Psoas muscle (tissue), 8 donors: ENCODE data around the gene AGFG2. TPM values are rescaled to one million over a fixed set of nuclear protein-coding genes. Genes with fewer than 3 reads are reported as not detected.

Experiments
- ATAC-seq, 4 donors: fragments of 200-7000 bp; cut with Tn5 transposase; one replicate each; pipeline ENCODE4 v1.9.1; 2020; ENCODE audit warnings: moderate library complexity in 3 of 4, mild to moderate bottlenecking in 2 of 4
- DNase-seq, 2 donors: peaks; one replicate each; pipeline ENCODE4 v3.0.0-alpha.2; 2020
- H3K27ac ChIP-seq: fragments of 200-600 bp; one replicate; pipeline ENCODE4 v1.8.0; 2022
- H3K27me3 ChIP-seq, 3 donors: fragments of 200-600 bp in 1 of 3; one replicate each; pipeline versions ENCODE4 v1.6.1 to v1.8.0; 2013 to 2022; ENCODE audit warnings: low read length in 2 of 3, mild to moderate bottlenecking in 2 of 3, moderate library complexity in 1 of 3; ENCODE audit not compliant: insufficient read depth in 3 of 3
- H3K36me3 ChIP-seq, 2 donors: fragments of 200-600 bp in 1 of 2; one replicate each; pipeline versions ENCODE4 v1.6.1 to v1.8.0; 2013 to 2022; ENCODE audit warnings: low read depth in 1 of 2, mild to moderate bottlenecking in 1 of 2, moderate library complexity in 1 of 2; ENCODE audit not compliant: insufficient read depth in 1 of 2
- H3K4me1 ChIP-seq: fragments of 200-600 bp; one replicate; pipeline ENCODE4 v1.8.0; 2022
- H3K4me3 ChIP-seq: fragments of 200-600 bp; one replicate; pipeline ENCODE4 v1.8.0; 2022; ENCODE audit warnings: mild to moderate bottlenecking
- H3K9me3 ChIP-seq: fragments of 200-600 bp; one replicate; pipeline ENCODE4 v1.8.0; 2022
- WGBS, 3 donors: extraction: QIAGEN DNeasy Blood & Tissue Kit; methylation state at CpG; one replicate each; pipeline versions ENCODE4 v1.1.6 to v1.1.7; 2013; 5-methylcytosine and 5-hydroxymethylcytosine counted together
- intact Hi-C, 2 donors: fragments of 100-400 bp; cut with DNase I; formaldehyde crosslinking; loops; one replicate each; pipeline versions ENCODE4 v1.11.0 to v1.14.2; 2022
- polyA plus RNA-seq, 3 donors: library from polyadenylated mRNA; stranded (reverse); fragments of 200-250 nt; gene quantifications; one replicate each; pipeline ENCODE4 v1.2.3, GENCODE V29; 2013
- total RNA-seq, 4 donors: library from RNA; stranded (reverse); fragmentation: NEBNext Ultra II Directional in 2 of 4; extraction: Animal tissue kit (Norgen Biotek cat#: 25700) in 2 of 4; gene quantifications; one replicate each; pipeline versions ENCODE4 v1.2.1 to v1.2.4, GENCODE V29; 2021 to 2023
- TF ChIP-seq, protein P1 (sequence below): fragments of 200-600 bp; IDR thresholded peaks from one replicate; pipeline ENCODE4 v1.8.0; 2022; ENCODE audit warnings: antibody characterized with exemption
- donor health status: healthy with polysubstance abuse.
- donor health status: DM: no; HTN: no; CAD: no; lungs with moderate emphysema.
- donor health status: Bipolar disorder and iron deficiency.
- donor health status: healthy.
- donor health status: DM: yes; HTN: yes; CAD: no.
- donor health status: DM: no; HTN: no; CAD: no.
- donor health status: DM: no; HTN: no; CAD: no.
- donor health status: DM: yes; HTN: yes; CAD: no.

AGFG2 gene
- total and polyA plus RNA-seq, 7 donors = 4.8 to 14.7 (median 8.8) TPM

DNA sequence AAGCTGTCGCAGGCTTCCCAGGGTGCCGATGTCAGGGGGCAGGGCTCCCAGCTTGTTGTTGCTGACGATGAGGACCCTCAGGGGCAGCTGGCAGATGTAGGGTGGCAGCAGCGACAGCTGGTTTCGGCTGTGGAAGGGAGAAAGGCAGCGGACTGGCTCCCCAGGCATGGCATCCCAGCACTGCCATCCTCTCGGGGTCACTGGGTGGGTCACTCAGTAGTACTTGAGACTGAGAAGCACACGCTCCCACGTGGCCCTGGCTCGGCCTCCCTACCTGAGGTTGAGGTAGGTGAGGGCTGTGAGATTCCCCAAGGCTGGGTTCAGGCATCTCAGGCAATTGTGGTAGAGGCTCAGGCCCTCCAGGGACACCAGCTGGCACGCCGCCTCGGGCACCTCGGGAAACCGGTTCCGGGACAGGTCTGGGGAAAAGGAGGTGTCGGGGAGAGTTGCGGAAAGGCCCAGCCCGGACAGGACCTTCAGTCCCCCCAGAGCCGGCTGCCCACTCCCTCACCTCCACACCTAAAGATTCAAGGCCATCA lies 43.1 kb downstream of the AGFG2 start:
- WGBS, 3 donors = 81 to 85% (median 83%) methylated on average over 15 to 20 of the region's 20 CpGs
- Histone ChIP-seq H3K4me1 (peaks cover 16% of the 10 kb centered on the region), H3K4me3 (no peak overlapping the region), H3K36me3 (peaks cover 4 to 58% of the 10 kb centered on the region in 2 donors), H3K27ac (no peak overlapping the region), H3K9me3 (no peaks in the 10 kb centered on the region), H3K27me3 (peaks cover 0 to 8% (median 0%) of the 10 kb centered on the region in 3 donors)
- ATAC-seq (no peak), DNase-seq (no peak)
- TF ChIP-seq, protein P1, sequence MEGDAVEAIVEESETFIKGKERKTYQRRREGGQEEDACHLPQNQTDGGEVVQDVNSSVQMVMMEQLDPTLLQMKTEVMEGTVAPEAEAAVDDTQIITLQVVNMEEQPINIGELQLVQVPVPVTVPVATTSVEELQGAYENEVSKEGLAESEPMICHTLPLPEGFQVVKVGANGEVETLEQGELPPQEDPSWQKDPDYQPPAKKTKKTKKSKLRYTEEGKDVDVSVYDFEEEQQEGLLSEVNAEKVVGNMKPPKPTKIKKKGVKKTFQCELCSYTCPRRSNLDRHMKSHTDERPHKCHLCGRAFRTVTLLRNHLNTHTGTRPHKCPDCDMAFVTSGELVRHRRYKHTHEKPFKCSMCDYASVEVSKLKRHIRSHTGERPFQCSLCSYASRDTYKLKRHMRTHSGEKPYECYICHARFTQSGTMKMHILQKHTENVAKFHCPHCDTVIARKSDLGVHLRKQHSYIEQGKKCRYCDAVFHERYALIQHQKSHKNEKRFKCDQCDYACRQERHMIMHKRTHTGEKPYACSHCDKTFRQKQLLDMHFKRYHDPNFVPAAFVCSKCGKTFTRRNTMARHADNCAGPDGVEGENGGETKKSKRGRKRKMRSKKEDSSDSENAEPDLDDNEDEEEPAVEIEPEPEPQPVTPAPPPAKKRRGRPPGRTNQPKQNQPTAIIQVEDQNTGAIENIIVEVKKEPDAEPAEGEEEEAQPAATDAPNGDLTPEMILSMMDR = no peak
- intact Hi-C loops = no loop called here

DNA sequence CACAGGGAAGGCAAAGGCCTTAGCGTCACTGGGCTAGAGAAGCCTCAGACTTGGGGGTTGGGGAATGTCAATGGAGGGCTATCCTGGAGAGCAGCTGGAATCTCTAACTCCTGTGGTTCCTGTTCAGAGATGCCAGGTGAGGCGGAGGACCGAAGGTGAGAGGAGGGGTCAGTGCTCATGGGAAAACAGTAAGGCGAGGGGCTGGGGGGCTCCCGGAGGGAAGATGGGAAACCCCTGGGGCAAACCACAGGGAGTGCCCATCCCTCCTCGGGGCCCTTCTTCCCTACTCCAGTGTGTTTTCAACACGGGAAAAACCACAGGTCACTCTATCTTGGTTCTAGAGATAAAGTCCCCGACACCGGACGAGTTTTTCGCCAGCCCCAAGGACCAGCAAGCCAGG lies 43.6 kb downstream of the AGFG2 start:
- Histone ChIP-seq H3K4me1 (peaks cover 20% of the 10 kb centered on the region), H3K27me3 (peaks cover 0 to 3% (median 0%) of the 10 kb centered on the region in 3 donors), H3K27ac (no peak overlapping the region), H3K9me3 (no peaks in the 10 kb centered on the region), H3K36me3 (peaks cover 3 to 52% of the 10 kb centered on the region in 2 donors), H3K4me3 (peak overlapping the region; percentile 100)
- intact Hi-C loops = no loop called here
- ATAC-seq (no peak), DNase-seq (no peak)
- 77 to 82% (median 81%) methylated on average over 11 of the region's 11 CpGs for WGBS, 3 donors
- TF ChIP-seq, protein P1 = no peak

GRCh38 chr7:100583132-100584053 lies 44.4 kb downstream of the AGFG2 start:
- H3K27ac ChIP-seq = no peak overlapping the region
- 56 to 65% (median 62%) methylated on average over 22 to 23 of the region's 23 CpGs for WGBS, 3 donors
- DNase-seq = peak; percentile 61 to 71
- peaks cover 20% of the 10 kb centered on the region for H3K4me1 ChIP-seq
- H3K36me3 ChIP-seq = peaks cover 0 to 45% of the 10 kb centered on the region in 2 donors
- no peak for ATAC-seq
- intact Hi-C loops = loop anchor here in 1 of 2 donors (1.0 kb wide), 1 partner anchor 91 kb away; no protein-coding TSS in a partner anchor
- H3K27me3 ChIP-seq = no peaks in the 10 kb centered on the region
- H3K9me3 ChIP-seq = no peaks in the 10 kb centered on the region
- H3K4me3 ChIP-seq = peak overlapping the region; percentile 100
- TF ChIP-seq, protein P1 = no peak

- Histone ChIP-seq H3K4me1 (peaks cover 20% of the 10 kb centered on the region), H3K9me3 (no peaks in the 10 kb centered on the region), H3K27ac (peak overlapping the region; percentile 97), H3K27me3 (no peaks in the 10 kb centered on the region), H3K36me3 (peaks cover 0 to 37% of the 10 kb centered on the region in 2 donors), H3K4me3 (peak overlapping the region; percentile 100)
- TF ChIP-seq, protein P1 = no peak
- ATAC-seq = no peak
- whole genome bisulfite sequencing, 3 donors = 35 to 40% (median 36%) methylated on average over 15 of the region's 15 CpGs
- intact Hi-C loops = loop anchor here in 1 of 2 donors (1.0 kb wide), 1 partner anchor 90 kb away; no protein-coding TSS in a partner anchor
- DNase-seq = no peak
These were observed 45.2 kb downstream of the AGFG2 start for GRCh38 chr7:100584054-100584682.
